ENCODE measurements around the gene COL26A1.
"Not testable (repeated sequence)": the region's sequence is repeated elsewhere in the genome, so short reads cannot be mapped to it uniquely, and the experiment has no call there.

COL26A1 gene

GRCh38 chr7:101436857-101437576, 74.3 kb downstream of the COL26A1 start:
- no peak for DNase-seq (ENCODE audit: low read depth, low spot score)

- DNase-seq (ENCODE audit: low read depth, low spot score): no peak
These were observed 79.2 kb downstream of the COL26A1 start for GRCh38 chr7:101441890-101442289.

GRCh38 chr7:101442426-101443070, 79.9 kb downstream of the COL26A1 start:
- DNase-seq (ENCODE audit: low read depth, low spot score): no peak

GRCh38 chr7:101450064-101450463, 87.4 kb downstream of the COL26A1 start:
- no peak for DNase-seq (ENCODE audit: low read depth, low spot score)

GRCh38 chr7:101453617-101454016, 90.9 kb downstream of the COL26A1 start:
- DNase-seq (ENCODE audit: low read depth, low spot score): no peak

GRCh38 chr7:101457001-101457750, 94.5 kb downstream of the COL26A1 start:
- no peak for DNase-seq (ENCODE audit: low read depth, low spot score)

GRCh38 chr7:101465131-101465530, 102.5 kb downstream of the COL26A1 start:
- DNase-seq (ENCODE audit: low read depth, low spot score): no peak

- no peak for DNase-seq (ENCODE audit: low read depth, low spot score)
These were observed 103.0 kb downstream of the COL26A1 start for GRCh38 chr7:101465576-101466196.

- DNase-seq (ENCODE audit: low read depth, low spot score): no peak
These were observed 104.2 kb downstream of the COL26A1 start for GRCh38 chr7:101466871-101467270.

- DNase-seq (ENCODE audit: low read depth, low spot score): no peak
These were observed 106.0 kb downstream of the COL26A1 start for GRCh38 chr7:101468546-101469275.

- no peak for DNase-seq (ENCODE audit: low read depth, low spot score)
These were observed 108.2 kb downstream of the COL26A1 start for GRCh38 chr7:101470668-101471487.

GRCh38 chr7:101474178-101474577, 111.5 kb downstream of the COL26A1 start:
- no peak for DNase-seq (ENCODE audit: low read depth, low spot score)

- DNase-seq (ENCODE audit: low read depth, low spot score): not testable (repeated sequence)
These were observed 113.0 kb downstream of the COL26A1 start for GRCh38 chr7:101475691-101476090.

GRCh38 chr7:101479217-101479616, 116.5 kb downstream of the COL26A1 start:
- DNase-seq (ENCODE audit: low read depth, low spot score): no peak

- DNase-seq (ENCODE audit: low read depth, low spot score): not testable (repeated sequence)
These were observed 123.4 kb downstream of the COL26A1 start for GRCh38 chr7:101486056-101486432.

GRCh38 chr7:101486433-101487104, 123.9 kb downstream of the COL26A1 start:
- no peak for DNase-seq (ENCODE audit: low read depth, low spot score)

- DNase-seq (ENCODE audit: low read depth, low spot score): no peak
These were observed 124.4 kb downstream of the COL26A1 start for GRCh38 chr7:101487105-101487458.

- no peak for DNase-seq (ENCODE audit: low read depth, low spot score)
These were observed 125.1 kb downstream of the COL26A1 start for GRCh38 chr7:101487753-101488152.

- no peak for DNase-seq (ENCODE audit: low read depth, low spot score)
These were observed 126.3 kb downstream of the COL26A1 start for GRCh38 chr7:101488826-101489572.

All from activated naive CD8-positive, alpha-beta T cell treated with anti-CD3 and anti-CD28 coated beads, Interleukin-2, amount 50 U/mL, for 16 hours (primary cell).